Coronary artery (tissue), 2 donors: ENCODE data around the gene FBN2.

Experiments
- DNase-seq: peaks from one replicate; pipeline ENCODE4 v3.0.0-alpha.2; 2017; ENCODE audit warnings: low spot score
- H3K27ac ChIP-seq, 2 donors: fragments of 200-600 bp; sonication (generic); one replicate each; pipeline ENCODE4 v1.5.1; 2016 to 2019
- H3K4me3 ChIP-seq: fragments of 200-600 bp; sonication (generic); 2 replicates; pipeline ENCODE4 v1.5.1; 2016; ENCODE audit warnings: mild to moderate bottlenecking, moderate library complexity
- TF ChIP-seq, protein P1 (sequence below): fragments of 200-600 bp; sonication (generic); IDR thresholded peaks from one replicate; pipeline ENCODE4 v1.5.1; 2019; ENCODE audit warnings: antibody characterized with exemption

Gene FBN2

DNA sequence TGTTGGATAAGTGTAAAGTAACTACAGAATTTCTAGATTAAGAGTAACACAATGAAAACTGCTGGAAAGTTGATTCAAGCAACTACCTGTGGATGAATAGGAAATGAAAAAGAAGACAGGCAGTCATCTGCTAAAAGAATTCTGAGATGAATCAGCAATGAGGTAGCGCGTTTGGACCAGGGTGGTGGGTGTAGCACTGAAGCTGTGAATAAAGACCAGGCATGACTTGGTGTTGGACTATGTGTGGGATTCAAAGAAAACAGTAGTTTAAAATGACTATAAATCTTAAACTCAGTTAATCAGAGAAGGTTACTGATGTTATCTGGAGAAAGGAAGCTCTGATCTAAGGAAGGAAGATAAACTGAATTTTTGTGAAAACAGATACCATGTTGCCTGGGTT lies 159.8 kb downstream of the FBN2 start:
- TF ChIP-seq, protein P1, sequence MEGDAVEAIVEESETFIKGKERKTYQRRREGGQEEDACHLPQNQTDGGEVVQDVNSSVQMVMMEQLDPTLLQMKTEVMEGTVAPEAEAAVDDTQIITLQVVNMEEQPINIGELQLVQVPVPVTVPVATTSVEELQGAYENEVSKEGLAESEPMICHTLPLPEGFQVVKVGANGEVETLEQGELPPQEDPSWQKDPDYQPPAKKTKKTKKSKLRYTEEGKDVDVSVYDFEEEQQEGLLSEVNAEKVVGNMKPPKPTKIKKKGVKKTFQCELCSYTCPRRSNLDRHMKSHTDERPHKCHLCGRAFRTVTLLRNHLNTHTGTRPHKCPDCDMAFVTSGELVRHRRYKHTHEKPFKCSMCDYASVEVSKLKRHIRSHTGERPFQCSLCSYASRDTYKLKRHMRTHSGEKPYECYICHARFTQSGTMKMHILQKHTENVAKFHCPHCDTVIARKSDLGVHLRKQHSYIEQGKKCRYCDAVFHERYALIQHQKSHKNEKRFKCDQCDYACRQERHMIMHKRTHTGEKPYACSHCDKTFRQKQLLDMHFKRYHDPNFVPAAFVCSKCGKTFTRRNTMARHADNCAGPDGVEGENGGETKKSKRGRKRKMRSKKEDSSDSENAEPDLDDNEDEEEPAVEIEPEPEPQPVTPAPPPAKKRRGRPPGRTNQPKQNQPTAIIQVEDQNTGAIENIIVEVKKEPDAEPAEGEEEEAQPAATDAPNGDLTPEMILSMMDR: no peak
- Histone ChIP-seq H3K4me3 (no peak overlapping the region), H3K27ac (no peak overlapping the region)
- DNase-seq: no peak

DNA sequence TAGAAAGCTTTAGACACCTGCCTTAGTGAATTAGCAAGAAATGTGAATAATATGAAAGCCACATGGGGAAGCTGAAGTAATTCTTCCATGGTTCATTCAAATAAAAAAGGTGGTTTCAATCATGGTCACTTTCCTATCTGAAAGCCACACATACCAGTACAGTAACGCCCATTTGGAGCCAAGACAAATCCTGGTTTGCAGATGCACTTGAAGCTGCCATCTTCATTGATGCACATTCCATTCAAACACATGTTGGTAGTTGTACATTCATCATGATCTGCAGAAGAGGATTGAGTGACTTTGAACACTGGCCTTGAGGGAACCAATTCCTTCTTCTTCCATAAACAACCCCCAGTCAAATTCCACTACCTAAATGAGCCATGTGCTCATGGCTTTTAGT lies 161.5 kb downstream of the FBN2 start:
- TF ChIP-seq, protein P1: no peak
- DNase-seq: no peak
- Histone ChIP-seq H3K4me3 (no peak overlapping the region), H3K27ac (no peak overlapping the region)

DNA sequence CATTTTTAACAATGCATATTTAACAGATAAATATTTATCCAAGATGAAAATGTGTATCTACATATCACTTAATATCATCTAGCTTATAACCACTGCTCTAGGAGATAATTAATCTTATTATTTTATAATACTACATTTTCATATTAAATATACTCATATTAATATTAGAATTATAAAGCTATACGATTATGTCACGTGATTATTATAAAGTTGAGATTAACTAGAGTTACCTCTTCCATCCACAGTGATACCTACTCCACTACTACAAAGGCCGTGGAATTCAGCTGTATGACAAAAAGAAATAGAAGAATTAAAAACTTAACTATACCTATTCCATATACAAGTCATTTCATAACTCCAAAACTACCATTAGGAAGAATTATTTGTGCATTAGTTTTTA lies 171.9 kb downstream of the FBN2 start:
- TF ChIP-seq, protein P1: no peak
- Histone ChIP-seq H3K4me3 (no peak overlapping the region), H3K27ac (no peak overlapping the region)
- DNase-seq: no peak

DNA sequence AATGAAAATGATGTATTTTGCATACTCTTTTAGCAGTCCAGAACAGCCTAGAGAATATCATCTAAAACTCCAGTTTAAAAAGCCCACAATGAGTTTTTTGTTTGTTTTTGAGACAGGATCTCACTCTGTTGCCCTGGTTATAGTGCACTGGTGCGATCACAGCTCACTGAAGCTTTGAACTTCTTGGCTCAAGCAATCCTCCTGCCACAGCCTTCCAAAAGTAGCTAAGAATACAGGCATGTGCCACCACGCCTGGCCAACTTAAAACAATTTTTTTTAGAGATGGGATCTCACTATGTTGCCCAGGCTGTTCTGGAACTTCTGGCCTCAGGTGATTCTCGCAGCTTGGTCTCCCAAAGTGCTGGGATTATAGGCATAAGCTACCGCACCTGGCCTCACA lies 175.7 kb downstream of the FBN2 start:
- Histone ChIP-seq H3K4me3 (no peak overlapping the region), H3K27ac (no peak overlapping the region)
- TF ChIP-seq, protein P1: no peak
- no peak for DNase-seq

DNA sequence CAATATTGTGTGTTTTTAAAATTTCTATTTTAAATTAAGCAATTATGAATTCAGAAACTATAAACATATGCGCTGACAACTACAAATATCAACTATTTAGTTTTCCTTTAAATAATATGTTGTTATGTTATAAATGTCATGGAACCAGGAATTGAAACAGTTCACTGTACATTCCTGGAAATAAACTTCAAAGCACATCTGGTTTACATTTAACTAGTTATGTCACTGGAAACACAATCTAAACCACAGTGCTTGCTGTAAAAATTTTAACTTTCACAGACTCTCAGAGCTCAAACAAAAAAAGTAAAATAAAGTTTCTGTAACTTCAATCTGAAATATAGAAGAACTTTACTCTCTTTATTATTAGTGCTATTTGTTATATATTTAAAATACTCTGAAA lies 179.2 kb downstream of the FBN2 start:
- TF ChIP-seq, protein P1: no peak
- Histone ChIP-seq H3K27ac (no peak overlapping the region), H3K4me3 (no peak overlapping the region)
- DNase-seq: no peak

DNA sequence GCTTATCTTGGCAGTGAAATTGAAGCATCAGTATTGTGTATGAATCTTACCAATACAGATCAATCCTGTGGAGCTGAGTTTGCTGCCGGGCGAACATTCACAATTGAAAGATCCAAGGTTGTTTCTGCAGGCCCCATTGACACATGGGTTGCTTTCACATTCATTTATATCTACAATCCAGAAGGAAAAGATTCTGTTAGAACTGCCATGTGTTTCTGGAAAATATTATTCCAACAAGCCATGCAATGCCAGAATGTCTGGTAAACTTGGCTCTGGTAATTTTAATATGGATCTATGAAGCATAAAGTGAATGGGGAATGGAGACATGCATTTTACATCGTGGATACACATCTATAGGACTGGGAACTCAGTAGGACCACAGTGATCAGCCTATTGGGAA lies 180.8 kb downstream of the FBN2 start:
- TF ChIP-seq, protein P1: no peak
- DNase-seq: no peak
- no peak overlapping the region for H3K4me3 ChIP-seq
- no peak overlapping the region for H3K27ac ChIP-seq

DNA sequence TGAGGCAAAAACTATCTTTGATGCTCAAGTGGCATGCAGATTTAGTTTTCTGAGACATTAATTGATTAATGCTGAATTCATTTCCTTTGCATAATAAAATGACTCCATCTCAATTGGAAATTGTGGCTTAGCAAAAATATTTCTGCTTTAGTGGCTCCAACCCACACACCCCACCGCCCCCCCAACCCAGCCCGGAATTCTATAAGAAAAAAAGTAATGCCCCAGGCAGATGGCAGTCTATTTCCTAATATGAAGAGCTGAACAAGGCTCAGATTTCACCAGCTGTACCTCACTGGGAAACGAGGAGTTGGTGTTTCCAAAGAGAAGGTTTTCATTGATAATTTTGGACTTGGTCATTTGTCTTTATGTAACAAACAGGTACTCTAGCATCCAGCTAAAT lies 182.1 kb downstream of the FBN2 start:
- no peak overlapping the region for H3K27ac ChIP-seq
- DNase-seq: no peak
- TF ChIP-seq, protein P1: no peak
- no peak overlapping the region for H3K4me3 ChIP-seq
